Measurements from ENCODE around the gene SPAG9.

- no peak for TF ChIP-seq EZH2phosphoT487 (IDR thresholded peaks at IDR 0.05; ENCODE audit: borderline replicate concordance)
- no peak for TF ChIP-seq POLR2AphosphoS5 (IDR thresholded peaks at IDR 0.05; ENCODE audit: low read depth, low read length)
- TF ChIP-seq CTCF (IDR thresholded peaks at IDR 0.05 in 2 of 3, conservative IDR thresholded peaks at IDR 0.05 in 1 of 3; ENCODE audit: borderline replicate concordance in 1 of 3, insufficient read depth in 1 of 3, low read depth in 2 of 3, low read length in 2 of 3) = no peak
- TF ChIP-seq MAX (IDR thresholded peaks at IDR 0.05) = no peak
Observed at GRCh38 chr17:51035431-51035830, 85.2 kb downstream of the SPAG9 start.
